Measurements from ENCODE around the gene DYNC1I2.
"Not testable (repeated sequence)": the region's sequence is repeated elsewhere in the genome, so short reads cannot be mapped to it uniquely, and the experiment has no call there.

GRCh38 chr2:171758762-171759161 lies 71.5 kb downstream of the DYNC1I2 start:
- not testable (repeated sequence) for TF ChIP-seq PKNOX1 (IDR thresholded peaks at IDR 0.05); SUZ12 (IDR thresholded peaks at IDR 0.05); FOXM1 (IDR thresholded peaks at IDR 0.05; ENCODE audit: borderline replicate concordance); FOXK2 (IDR thresholded peaks at IDR 0.05)

All from HEK293T (cell line).